DMS114 treated with DMSO at 0.1 percent for 48 hours (cell line): ENCODE results near the gene FSTL1.

Experiments
- DNase-seq: peaks from one replicate; lab custom pipeline; 2025; ENCODE audit not compliant: unreplicated experiment; lab: John Stamatoyannopoulos, UW

Gene FSTL1

DNA sequence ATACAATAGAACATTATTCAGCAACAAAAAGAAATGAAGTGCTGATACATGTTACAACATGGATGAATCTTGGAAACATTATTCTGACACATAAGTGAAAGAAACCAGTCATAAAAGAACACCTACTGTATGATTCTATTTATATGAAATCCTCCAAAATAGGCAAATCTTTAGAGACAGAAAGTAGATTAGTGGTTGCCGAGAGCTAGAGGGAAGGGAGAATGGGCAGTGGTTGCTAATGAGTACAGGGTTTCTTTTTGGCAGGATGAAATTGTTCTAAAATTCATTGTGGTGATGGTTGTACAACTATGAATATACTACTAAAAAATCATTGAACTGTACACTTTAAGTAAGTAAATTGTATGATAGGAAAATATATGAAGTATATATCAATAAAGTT, 95.3 kb downstream of the FSTL1 start:
- DNase-seq: no peak

DNA sequence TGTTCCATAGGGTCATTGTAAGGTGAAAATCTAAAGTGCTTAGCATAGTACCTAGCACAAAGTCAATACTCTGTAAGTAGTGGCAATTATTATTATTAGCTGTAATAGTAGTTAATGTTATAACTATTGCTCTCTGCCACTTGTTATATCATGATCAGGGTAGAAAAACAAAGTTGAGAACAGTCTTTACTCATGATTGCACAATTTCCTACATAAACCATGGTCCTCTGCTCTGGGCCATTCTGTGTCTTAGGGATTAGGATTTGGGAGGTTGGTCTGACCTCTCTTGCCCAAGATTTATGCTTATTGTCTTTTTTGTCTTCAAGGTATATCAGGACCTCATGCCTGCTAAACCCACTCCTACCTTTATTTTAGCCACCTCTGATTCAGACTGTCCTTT, 97.3 kb downstream of the FSTL1 start:
- DNase-seq: no peak

DNA sequence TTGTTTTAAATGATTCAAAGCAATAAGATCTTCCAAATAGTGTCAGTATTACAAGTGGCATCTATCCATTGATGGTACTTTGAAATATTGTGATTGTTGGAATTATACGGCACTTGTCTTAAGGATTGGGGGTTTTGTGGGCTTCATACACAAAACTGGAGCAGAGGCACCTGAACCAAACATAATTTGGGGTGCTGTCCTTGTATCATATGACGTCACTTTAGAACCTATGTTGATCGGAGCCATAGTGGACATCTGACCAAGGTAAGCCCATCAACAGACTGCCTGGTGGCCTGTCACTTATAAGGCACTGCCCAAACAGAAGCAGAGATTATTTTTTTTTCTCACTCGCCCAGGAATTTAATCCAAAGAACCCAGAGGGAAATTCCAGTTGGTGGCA, 98.8 kb downstream of the FSTL1 start:
- DNase-seq: no peak

DNA sequence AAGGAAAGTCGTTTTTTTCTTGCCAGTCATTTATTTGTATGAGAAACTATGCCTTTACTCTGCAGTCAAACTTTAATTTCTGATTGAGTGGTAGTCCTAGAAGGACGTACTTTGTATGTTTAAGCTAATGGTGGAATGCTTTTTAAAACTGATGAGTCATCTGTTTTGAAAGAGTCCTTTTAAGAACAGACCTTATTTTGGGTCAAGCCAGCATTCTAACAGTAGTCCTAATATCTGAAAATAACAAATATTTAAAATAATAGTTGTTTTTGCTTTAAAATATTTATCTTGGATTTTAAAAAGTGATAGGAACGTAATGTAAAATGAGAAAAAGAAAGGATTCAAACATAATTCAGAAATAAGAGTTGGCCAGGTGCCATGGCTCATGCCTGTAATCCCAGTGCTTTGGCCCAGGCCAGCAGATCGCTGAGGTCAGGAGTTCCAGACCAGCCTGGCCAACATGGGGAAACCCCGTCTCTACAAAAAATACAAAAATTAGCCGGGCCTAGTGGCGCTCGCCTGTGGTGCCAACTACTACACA, 100.3 kb downstream of the FSTL1 start:
- DNase-seq: no peak

DNA sequence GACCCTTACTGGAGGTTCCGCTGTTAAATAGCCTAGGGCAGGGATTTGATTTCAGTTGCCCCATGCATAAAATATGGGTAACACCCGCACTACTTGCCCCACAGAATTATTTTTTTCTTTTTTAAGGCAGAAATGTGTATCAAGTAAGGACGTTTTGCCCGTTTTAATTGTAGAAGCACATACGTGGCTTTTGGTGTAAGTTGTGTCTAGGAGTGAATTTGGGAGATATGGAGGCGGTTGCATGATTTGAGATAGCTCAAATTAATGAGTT, 101.0 kb downstream of the FSTL1 start:
- no peak for DNase-seq

DNA sequence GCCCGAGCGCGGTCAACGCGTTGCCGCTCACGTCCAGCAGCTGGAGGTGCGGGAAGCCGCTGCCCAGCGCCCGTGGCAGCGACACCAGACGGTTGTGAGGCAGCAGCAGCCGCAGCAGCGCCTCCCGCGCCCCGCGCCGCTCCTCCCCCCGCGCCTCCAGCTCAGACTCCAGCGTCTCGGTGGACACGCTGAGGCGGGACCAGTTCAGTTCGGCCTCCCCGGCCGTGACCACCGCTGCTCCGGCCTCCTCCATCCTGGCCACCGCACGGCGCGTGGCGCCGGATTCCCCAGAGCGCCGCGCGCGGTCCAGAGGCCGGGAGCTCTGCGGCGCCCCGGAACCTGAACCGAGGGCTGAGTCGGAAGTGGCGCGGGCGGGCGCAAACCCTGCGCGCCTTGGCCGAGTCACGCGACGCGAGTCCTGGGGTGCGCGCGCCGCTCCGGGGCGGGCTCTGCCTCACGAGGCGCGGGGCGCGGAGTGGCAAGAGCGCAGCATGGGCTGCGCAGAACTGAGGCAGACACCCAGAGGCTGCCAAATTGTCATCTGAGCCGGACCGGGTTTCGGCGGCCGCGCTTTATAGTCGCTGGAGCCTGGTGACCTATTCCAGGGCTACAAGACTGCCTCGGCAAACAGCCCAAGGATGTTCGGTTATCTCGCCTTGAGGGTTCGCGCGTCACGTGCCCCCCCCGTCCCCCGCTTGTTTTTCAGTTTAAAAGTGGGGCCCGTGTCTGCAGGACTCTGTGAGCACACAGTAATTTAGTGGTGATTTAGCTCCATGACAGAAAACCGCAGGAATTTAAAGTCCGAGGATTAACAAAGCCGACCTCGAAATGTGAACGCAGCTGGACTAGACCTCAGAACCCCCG, 101.6 kb downstream of the FSTL1 start, which contains the start of gene LRRC58:
Gene LRRC58, minus strand, starts transcription at position 364 of the 864 bp plus-strand sequence. Its CDS starts 111 bp downstream, at position 253.
- DNase-seq: peak; percentile 79

DNA sequence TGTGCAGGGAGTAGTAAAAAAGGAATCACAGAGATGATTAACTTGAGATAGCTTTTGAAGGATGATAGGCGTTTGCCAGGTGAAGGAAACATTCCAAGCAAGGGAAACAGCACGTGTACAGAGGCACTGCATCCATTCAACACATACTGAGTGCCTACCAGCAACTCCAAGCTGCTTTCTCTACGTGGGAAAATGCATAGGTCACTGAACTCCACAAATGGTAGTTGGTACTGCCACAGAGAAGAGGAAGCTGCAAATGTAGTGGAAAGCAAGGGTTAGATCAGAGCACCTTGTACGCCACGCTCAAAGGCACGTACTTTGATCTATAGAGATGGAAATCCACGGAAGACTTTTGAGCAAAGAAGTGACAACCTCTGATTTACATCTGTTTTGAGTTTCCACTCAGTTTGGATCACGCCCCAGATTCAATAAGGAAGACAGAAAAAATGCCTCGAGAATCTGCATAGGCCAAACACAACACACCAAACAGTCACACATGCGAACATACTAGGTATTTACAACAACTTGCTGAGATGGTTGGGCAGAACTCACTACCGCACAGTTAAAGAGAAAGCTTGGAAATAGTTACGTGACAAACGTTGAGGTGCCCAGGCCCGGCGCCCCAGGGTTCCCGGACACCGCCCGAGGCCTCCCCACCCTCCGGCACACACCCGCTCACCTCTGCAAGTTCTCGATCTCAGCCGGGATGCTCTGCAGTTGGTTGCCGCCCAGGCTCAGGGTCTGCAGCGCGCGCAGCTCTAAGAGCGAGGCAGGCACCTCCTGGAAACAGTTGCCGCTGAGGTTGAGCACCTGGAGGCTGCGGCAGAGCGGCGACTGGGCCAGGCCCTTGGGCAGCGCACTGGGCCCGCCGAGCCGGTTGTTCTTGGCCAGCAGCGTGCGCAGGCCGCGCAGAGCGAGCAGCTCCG, 102.5 kb downstream of the FSTL1 start:
- no peak for DNase-seq

DNA sequence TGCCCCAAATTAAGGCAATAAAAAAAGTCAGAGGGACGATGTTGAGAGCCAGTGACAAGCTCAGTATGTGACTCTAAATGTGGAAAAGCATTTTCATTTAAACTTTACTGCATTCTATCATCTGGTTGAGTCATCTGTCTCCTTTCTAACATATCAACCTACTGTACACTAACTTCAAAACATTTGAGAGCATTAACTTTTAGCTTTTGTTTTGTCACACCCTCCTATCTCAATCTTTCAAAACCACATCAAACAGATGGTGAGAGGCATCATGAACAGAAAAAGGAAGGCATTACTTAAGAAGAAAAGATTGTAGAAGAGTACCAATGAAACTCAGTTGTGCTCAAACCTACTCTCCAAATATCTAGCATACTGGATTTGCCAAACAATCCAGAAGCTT, 106.4 kb downstream of the FSTL1 start:
- no peak for DNase-seq
